ENCODE data around the gene MEIS2.

DNA sequence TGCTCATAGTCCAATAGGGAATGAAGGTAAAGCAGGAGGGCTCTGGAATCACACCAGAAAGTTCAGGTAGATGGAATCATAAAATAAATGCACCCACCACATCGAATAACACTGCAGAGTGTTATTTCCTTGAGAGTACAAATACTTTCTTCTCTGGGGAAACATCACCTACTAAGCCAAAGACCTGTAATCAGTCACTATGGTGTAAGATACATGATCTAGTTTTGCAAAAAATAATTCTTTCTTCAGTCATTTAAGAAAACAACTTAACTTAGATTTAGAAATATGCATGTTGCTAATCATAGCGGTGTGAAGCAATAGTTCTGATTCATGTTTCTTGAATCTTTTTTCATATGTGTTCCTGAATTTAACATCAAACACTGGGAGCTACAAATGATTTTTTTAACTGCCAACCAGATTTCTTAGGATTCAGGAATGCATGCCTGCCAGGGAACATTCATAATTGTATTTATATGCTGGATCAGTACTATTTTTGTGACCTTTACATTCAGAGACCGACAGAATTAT, 40.2 kb upstream of the MEIS2 start:
- TF ChIP-seq, protein P1, sequence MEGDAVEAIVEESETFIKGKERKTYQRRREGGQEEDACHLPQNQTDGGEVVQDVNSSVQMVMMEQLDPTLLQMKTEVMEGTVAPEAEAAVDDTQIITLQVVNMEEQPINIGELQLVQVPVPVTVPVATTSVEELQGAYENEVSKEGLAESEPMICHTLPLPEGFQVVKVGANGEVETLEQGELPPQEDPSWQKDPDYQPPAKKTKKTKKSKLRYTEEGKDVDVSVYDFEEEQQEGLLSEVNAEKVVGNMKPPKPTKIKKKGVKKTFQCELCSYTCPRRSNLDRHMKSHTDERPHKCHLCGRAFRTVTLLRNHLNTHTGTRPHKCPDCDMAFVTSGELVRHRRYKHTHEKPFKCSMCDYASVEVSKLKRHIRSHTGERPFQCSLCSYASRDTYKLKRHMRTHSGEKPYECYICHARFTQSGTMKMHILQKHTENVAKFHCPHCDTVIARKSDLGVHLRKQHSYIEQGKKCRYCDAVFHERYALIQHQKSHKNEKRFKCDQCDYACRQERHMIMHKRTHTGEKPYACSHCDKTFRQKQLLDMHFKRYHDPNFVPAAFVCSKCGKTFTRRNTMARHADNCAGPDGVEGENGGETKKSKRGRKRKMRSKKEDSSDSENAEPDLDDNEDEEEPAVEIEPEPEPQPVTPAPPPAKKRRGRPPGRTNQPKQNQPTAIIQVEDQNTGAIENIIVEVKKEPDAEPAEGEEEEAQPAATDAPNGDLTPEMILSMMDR (IDR thresholded peaks at IDR 0.05; ENCODE audit: low read depth, low read length): no peak
- no peak for TF ChIP-seq EZH2phosphoT487 (IDR thresholded peaks at IDR 0.05; ENCODE audit: low read depth)

All from OCI-LY3 (cell line).